ENCODE results near the gene PIEZO1. TPM values are rescaled to one million over a fixed set of nuclear protein-coding genes. Genes with fewer than 3 reads are reported as not detected.

Gene PIEZO1
- polyA plus RNA-seq, 2 of the 4 experiments (the other 2 are of a cell fraction) = 26.1 to 84.7 TPM

DNA sequence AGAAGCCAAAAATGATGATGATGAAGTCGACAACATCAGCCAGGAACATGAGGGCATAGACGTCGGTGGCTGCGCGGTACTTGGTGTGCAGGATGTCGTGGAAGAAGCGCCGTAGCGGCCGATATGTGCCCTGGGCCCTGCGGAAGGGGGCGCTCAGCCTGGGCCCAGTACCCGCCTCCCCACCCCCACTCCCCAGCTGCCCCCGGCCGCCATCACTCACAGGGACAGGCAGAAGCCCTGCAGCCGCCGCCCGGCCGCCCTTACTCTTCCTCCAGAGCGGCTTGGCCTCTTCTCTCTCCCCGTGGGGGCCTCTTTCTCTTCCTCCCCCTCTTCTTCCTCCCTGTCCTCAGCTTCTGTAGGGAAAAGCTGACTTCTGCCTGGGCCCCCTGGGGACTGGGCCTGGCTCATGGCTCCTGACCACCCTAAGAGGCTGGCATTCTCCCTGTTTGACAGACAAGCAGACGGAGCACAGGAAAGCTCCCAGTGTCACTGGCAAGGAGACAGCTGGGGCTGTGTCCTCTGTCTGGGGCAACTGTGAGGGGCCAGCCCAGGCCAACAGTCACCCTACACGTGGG is 64.5 kb downstream of the PIEZO1 start:
- TF ChIP-seq KDM5A (IDR thresholded peaks at IDR 0.05) = no peak
- no peak for TF ChIP-seq ZNF302 (CRISPR knock-in tag; IDR thresholded peaks at IDR 0.05)
- no peak for TF ChIP-seq RAD21 (conservative IDR thresholded peaks at IDR 0.05 in 1 of 2, IDR thresholded peaks at IDR 0.05 in 1 of 2)
- no peak for TF ChIP-seq HOXA7 (CRISPR knock-in tag; IDR thresholded peaks at IDR 0.05)
- no peak for TF ChIP-seq ZC3H11A (IDR thresholded peaks at IDR 0.05)
- TF ChIP-seq, protein P1, sequence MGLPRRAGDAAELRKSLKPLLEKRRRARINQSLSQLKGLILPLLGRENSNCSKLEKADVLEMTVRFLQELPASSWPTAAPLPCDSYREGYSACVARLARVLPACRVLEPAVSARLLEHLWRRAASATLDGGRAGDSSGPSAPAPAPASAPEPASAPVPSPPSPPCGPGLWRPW (IDR thresholded peaks at IDR 0.05) = no peak
- no peak for TF ChIP-seq RARB (CRISPR knock-in tag; IDR thresholded peaks at IDR 0.05)
- TF ChIP-seq CBX2 (IDR thresholded peaks at IDR 0.05; ENCODE audit: borderline replicate concordance, low read depth) = no peak
- no peak for TF ChIP-seq POLR2AphosphoS2 (conservative IDR thresholded peaks at IDR 0.05; ENCODE audit: low read length)
- no peak for TF ChIP-seq NR3C1 (IDR thresholded peaks at IDR 0.05)

GRCh38 chr16:88719933-88720296 is 65.1 kb downstream of the PIEZO1 start:
- ATAC-seq (no peak), DNase-seq (ENCODE audit: low read depth in 1 of 2, low spot score in 1 of 2) (no peak), FAIRE-seq (no peak)
- 91% methylated on average over 8 of the region's 19 CpGs for WGBS (ENCODE audit: missing lambda C conversion rate)
- POLR2A ChIA-PET = no interaction called here
- no peaks in the 10 kb centered on the region for H3K9me3 ChIP-seq
- H3K4me3 ChIP-seq = no peak overlapping the region
- TF ChIP-seq ESRRA (IDR thresholded peaks at IDR 0.05; ENCODE audit: borderline replicate concordance, low read length) = no peak
- TF ChIP-seq EHF (CRISPR knock-in tag; IDR thresholded peaks at IDR 0.05) = no peak
- no peak for TF ChIP-seq ZFP36 (IDR thresholded peaks at IDR 0.05; ENCODE audit: borderline replicate concordance, partially characterized antibody)
- no peak for TF ChIP-seq POLR2AphosphoS2 (conservative IDR thresholded peaks at IDR 0.05; ENCODE audit: low read length)
- no peak for TF ChIP-seq RAD21 (conservative IDR thresholded peaks at IDR 0.05 in 1 of 2, IDR thresholded peaks at IDR 0.05 in 1 of 2)
- TF ChIP-seq BCL3 (IDR thresholded peaks at IDR 0.05) = no peak
- TF ChIP-seq ELK1 (IDR thresholded peaks at IDR 0.05; ENCODE audit: low read depth, low read length) = no peak
- no peak for TF ChIP-seq FOSB (CRISPR knock-in tag; IDR thresholded peaks at IDR 0.05)
- TF ChIP-seq, protein P2, sequence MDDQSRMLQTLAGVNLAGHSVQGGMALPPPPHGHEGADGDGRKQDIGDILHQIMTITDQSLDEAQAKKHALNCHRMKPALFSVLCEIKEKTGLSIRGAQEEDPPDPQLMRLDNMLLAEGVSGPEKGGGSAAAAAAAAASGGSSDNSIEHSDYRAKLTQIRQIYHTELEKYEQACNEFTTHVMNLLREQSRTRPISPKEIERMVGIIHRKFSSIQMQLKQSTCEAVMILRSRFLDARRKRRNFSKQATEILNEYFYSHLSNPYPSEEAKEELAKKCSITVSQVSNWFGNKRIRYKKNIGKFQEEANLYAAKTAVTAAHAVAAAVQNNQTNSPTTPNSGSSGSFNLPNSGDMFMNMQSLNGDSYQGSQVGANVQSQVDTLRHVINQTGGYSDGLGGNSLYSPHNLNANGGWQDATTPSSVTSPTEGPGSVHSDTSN (IDR thresholded peaks at IDR 0.05) = no peak
- no peak for TF ChIP-seq SMC3 (IDR thresholded peaks at IDR 0.05)
- TF ChIP-seq, protein P3, sequence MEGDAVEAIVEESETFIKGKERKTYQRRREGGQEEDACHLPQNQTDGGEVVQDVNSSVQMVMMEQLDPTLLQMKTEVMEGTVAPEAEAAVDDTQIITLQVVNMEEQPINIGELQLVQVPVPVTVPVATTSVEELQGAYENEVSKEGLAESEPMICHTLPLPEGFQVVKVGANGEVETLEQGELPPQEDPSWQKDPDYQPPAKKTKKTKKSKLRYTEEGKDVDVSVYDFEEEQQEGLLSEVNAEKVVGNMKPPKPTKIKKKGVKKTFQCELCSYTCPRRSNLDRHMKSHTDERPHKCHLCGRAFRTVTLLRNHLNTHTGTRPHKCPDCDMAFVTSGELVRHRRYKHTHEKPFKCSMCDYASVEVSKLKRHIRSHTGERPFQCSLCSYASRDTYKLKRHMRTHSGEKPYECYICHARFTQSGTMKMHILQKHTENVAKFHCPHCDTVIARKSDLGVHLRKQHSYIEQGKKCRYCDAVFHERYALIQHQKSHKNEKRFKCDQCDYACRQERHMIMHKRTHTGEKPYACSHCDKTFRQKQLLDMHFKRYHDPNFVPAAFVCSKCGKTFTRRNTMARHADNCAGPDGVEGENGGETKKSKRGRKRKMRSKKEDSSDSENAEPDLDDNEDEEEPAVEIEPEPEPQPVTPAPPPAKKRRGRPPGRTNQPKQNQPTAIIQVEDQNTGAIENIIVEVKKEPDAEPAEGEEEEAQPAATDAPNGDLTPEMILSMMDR (IDR thresholded peaks at IDR 0.05) = no peak
- no peak for TF ChIP-seq CHD4 (IDR thresholded peaks at IDR 0.05; ENCODE audit: borderline replicate concordance)
- TF ChIP-seq, protein P4, sequence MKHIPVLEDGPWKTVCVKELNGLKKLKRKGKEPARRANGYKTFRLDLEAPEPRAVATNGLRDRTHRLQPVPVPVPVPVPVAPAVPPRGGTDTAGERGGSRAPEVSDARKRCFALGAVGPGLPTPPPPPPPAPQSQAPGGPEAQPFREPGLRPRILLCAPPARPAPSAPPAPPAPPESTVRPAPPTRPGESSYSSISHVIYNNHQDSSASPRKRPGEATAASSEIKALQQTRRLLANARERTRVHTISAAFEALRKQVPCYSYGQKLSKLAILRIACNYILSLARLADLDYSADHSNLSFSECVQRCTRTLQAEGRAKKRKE (CRISPR knock-in tag; IDR thresholded peaks at IDR 0.05; ENCODE audit: low read depth) = no peak
- TF ChIP-seq HMGXB4 (CRISPR knock-in tag; IDR thresholded peaks at IDR 0.05; ENCODE audit: borderline replicate concordance) = no peak
- no peak overlapping the region for H3K4me2 ChIP-seq
- H3K27ac ChIP-seq = no peak overlapping the region
- H3K4me1 ChIP-seq = no peaks in the 10 kb centered on the region
- CTCF ChIA-PET = interaction anchor here (0.7 to 9.1 kb wide), 4 partner anchors 16 to 447 kb away, joined by 3 to 105 read pairs (median 4); no protein-coding TSS in a partner anchor

More for the DNA sequence above, 64.5 kb downstream of the PIEZO1 start:
- no peak for FAIRE-seq
- no peak for ATAC-seq
- no peaks in the 10 kb centered on the region for H3K4me1 ChIP-seq
- no peak for DNase-seq (ENCODE audit: low read depth in 1 of 2, low spot score in 1 of 2)
- H3K27ac ChIP-seq = no peak overlapping the region
- POLR2A ChIA-PET = no interaction called here
- no peaks in the 10 kb centered on the region for H3K9me3 ChIP-seq
- CTCF ChIA-PET = interaction anchor here (0.6 to 9.1 kb wide), 6 partner anchors 10 to 446 kb away, joined by 3 to 105 read pairs (median 4); no protein-coding TSS in a partner anchor
- H3K4me3 ChIP-seq = no peak overlapping the region
- 96% methylated on average over 21 of the region's 23 CpGs for WGBS (ENCODE audit: missing lambda C conversion rate)
- H3K4me2 ChIP-seq = no peak overlapping the region
